ENCODE data around the gene SLC66A2.

- TF ChIP-seq EZH2phosphoT487 (IDR thresholded peaks at IDR 0.05; ENCODE audit: insufficient read depth, low read depth), result no peak
- no peak for TF ChIP-seq EZH2 (IDR thresholded peaks at IDR 0.05; ENCODE audit: insufficient read depth, poor library complexity, severe bottlenecking)
These were observed 7.8 kb downstream of the SLC66A2 start for GRCh38 chr18:79943608-79944125.

All from GM23248 (cell line).